Measurements from ENCODE around the gene AKAP17A.

GRCh38 chrX:1610166-1610565 is 18.8 kb downstream of the AKAP17A start:
- no peak for TF ChIP-seq CTCF (IDR thresholded peaks at IDR 0.05; ENCODE audit: low read length)
- TF ChIP-seq EZH2 (optimal IDR thresholded peaks at IDR 0.05; ENCODE audit: low read depth, low read length): no peak
